ENCODE results near the gene SERTAD2. TPM values are rescaled to one million over a fixed set of nuclear protein-coding genes. Genes with fewer than 3 reads are reported as not detected.

SERTAD2 gene
- total and polyA plus RNA-seq, 2 of the 4 experiments (the other 2 are of a cell fraction): 5.0 to 11.0 TPM

- Histone ChIP-seq H4K91ac (ENCODE audit: insufficient read depth, low read depth, low read length) (no peak overlapping the region), H3K9ac (ENCODE audit: low read depth, low read length) (no peak overlapping the region), H3K4me3 (ENCODE audit: insufficient read depth, low read depth, low read length) (no peak overlapping the region), H3K4me1 (ENCODE audit: control insufficient read depth, insufficient read depth, low read length) (no peaks in the 10 kb centered on the region; the same call in 1 of the 2 replicates), H3K4ac (ENCODE audit: low read depth, low read length) (no peak overlapping the region), H3K27ac (ENCODE audit: insufficient read depth, low read length) (no peak overlapping the region), H3K9me3 (ENCODE audit: control insufficient read depth, insufficient read depth, low read length) (no peaks in the 10 kb centered on the region), H2BK120ac (ENCODE audit: low read depth, low read length) (no peak overlapping the region), H3K18ac (ENCODE audit: low read depth, low read length) (no peak overlapping the region), H3K36me3 (ENCODE audit: control insufficient read depth, insufficient read depth, low read length) (peaks cover 6% of the 10 kb centered on the region), H4K5ac (ENCODE audit: low read depth, low read length) (no peak overlapping the region), H2BK20ac (ENCODE audit: low read depth, low read length) (no peak overlapping the region), H3K23ac (ENCODE audit: low read depth, low read length) (no peak overlapping the region), H3K4me2 (ENCODE audit: low read depth, low read length) (no peak overlapping the region), H2AK5ac (ENCODE audit: low read depth, low read length) (no peak overlapping the region), H3K14ac (replicated peaks; ENCODE audit: low read depth, low read length) (no peak overlapping the region), H4K20me1 (ENCODE audit: insufficient read depth, low read length) (peaks cover 12% of the 10 kb centered on the region), H3K27me3 (ENCODE audit: control insufficient read depth, insufficient read depth, low read length) (peaks cover 31% of the 10 kb centered on the region), H3K9me1 (ENCODE audit: insufficient read depth, low read length) (no peaks in the 10 kb centered on the region), H2AK9ac (replicated peaks; ENCODE audit: low read depth, low read length, poor library complexity) (no peak overlapping the region), H2BK15ac (ENCODE audit: low read depth, low read length) (no peak overlapping the region), H4K8ac (ENCODE audit: low read depth in 2 of 2, low read length in 2 of 2) (no peak overlapping the region), H3K56ac (ENCODE audit: extremely low read depth, insufficient read depth, low read length) (no peak overlapping the region), H2AFZ (replicated peaks; ENCODE audit: low read length, poor library complexity) (no peak overlapping the region), H2BK5ac (ENCODE audit: low read depth, low read length, poor library complexity, severe bottlenecking) (no peak overlapping the region), H3K79me1 (ENCODE audit: low read depth in 1 of 2, low read length in 2 of 2) (0 out of 4 replicates have a peak, but pooled peaks cover 0 to 5% of the 10 kb centered on the region in 2 experiments)
- ATAC-seq (ENCODE audit: low read depth): no peak
- BruUV-seq (replicated peaks): no TSS peak
- WGBS, 2 experiments (ENCODE audit: extremely low coverage in 2 of 2, insufficient read length in 1 of 2): 64% methylated on average over 10 of the region's 27 CpGs; no CpG with 5 or more reads in 1 of the 2 experiments
- POLR2A ChIA-PET (ENCODE audit: unreplicated experiment): no interaction called here
- dilution Hi-C loops (cut with HindIII; ENCODE audit: low sequenced_read_pairs, unreplicated experiment): no loop called here
- no peak for DNase-seq
- intact Hi-C loops (cut with micrococcal nuclease): no loop called here
- CTCF ChIA-PET: no interaction called here
- in situ Hi-C loops (cut with MboI; ENCODE audit: low sequenced_read_pairs): no loop called here
- TF ChIP-seq MAFK (IDR thresholded peaks at IDR 0.05; ENCODE audit: low read depth, low read length): no peak
- TF ChIP-seq NFE2L2 (IDR thresholded peaks at IDR 0.05; ENCODE audit: low read depth, low read length): no peak
- no peak for TF ChIP-seq RFX5 (IDR thresholded peaks at IDR 0.05; ENCODE audit: low read depth, low read length)
- TF ChIP-seq ELK1 (IDR thresholded peaks at IDR 0.05; ENCODE audit: borderline replicate concordance, low read depth, low read length): no peak
- TF ChIP-seq CEBPB (IDR thresholded peaks at IDR 0.05; ENCODE audit: low read depth, low read length): no peak
- no peak for TF ChIP-seq MAZ (IDR thresholded peaks at IDR 0.05; ENCODE audit: borderline replicate concordance, low read depth, low read length)
- no peak for TF ChIP-seq POLR2A (IDR thresholded peaks at IDR 0.05; ENCODE audit: low read depth, low read length)
- TF ChIP-seq, protein P1, sequence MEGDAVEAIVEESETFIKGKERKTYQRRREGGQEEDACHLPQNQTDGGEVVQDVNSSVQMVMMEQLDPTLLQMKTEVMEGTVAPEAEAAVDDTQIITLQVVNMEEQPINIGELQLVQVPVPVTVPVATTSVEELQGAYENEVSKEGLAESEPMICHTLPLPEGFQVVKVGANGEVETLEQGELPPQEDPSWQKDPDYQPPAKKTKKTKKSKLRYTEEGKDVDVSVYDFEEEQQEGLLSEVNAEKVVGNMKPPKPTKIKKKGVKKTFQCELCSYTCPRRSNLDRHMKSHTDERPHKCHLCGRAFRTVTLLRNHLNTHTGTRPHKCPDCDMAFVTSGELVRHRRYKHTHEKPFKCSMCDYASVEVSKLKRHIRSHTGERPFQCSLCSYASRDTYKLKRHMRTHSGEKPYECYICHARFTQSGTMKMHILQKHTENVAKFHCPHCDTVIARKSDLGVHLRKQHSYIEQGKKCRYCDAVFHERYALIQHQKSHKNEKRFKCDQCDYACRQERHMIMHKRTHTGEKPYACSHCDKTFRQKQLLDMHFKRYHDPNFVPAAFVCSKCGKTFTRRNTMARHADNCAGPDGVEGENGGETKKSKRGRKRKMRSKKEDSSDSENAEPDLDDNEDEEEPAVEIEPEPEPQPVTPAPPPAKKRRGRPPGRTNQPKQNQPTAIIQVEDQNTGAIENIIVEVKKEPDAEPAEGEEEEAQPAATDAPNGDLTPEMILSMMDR (conservative IDR thresholded peaks at IDR 0.05; ENCODE audit: low read depth, low read length): no peak
- TF ChIP-seq BHLHE40 (IDR thresholded peaks at IDR 0.05; ENCODE audit: low read depth, low read length): no peak
- no peak for TF ChIP-seq FOS (IDR thresholded peaks at IDR 0.05; ENCODE audit: low read depth, low read length)
- TF ChIP-seq CHD1 (IDR thresholded peaks at IDR 0.05; ENCODE audit: low read depth, low read length): no peak
- TF ChIP-seq USF2 (IDR thresholded peaks at IDR 0.05; ENCODE audit: low read depth, low read length): no peak
- TF ChIP-seq SMC3 (IDR thresholded peaks at IDR 0.05; ENCODE audit: low read depth, low read length): no peak
- TF ChIP-seq RCOR1 (IDR thresholded peaks at IDR 0.05; ENCODE audit: insufficient replicate concordance, low read length): no peak
- no peak for TF ChIP-seq RAD21 (IDR thresholded peaks at IDR 0.05; ENCODE audit: low read length)
Observed at GRCh38 chr2:64626963-64627760, 26.6 kb downstream of the SERTAD2 start.
